Panc1 (cell line): ENCODE data around the gene ANKRD40. TPM values are rescaled to one million over a fixed set of nuclear protein-coding genes. Genes with fewer than 3 reads are reported as not detected.

Experiments
- ATAC-seq: fragments of 200-7000 bp; cut with Tn5 transposase; 2 replicates; pipeline ENCODE4 v1.9.1; 2020; ENCODE audit warnings: mild to moderate bottlenecking, moderate library complexity
- BruUV-seq: library from RNA; stranded (reverse); fragments of 400-500 nt; replicated peaks from 2 replicates; lab custom pipeline; 2021; lab: Mats Ljungman, UMichigan
- CTCF ChIA-PET: fragments of 300-600 bp; sonication (Branson Sonifier 250); formaldehyde crosslinking; loops from one replicate; lab custom pipeline; 2022; ENCODE audit warnings: antibody characterized with exemption; lab: Charles Lee
- POLR2A ChIA-PET: fragments of 300-600 bp; sonication (Branson Sonifier 250); formaldehyde crosslinking; loops from one replicate; lab custom pipeline; 2022; ENCODE audit warnings: antibody characterized with exemption; lab: Charles Lee
- DNase-seq: peaks from one replicate; pipeline ENCODE4 v3.0.0-alpha.2; 2010; ENCODE audit warnings: low read depth, low spot score
- H3K27ac ChIP-seq: 2 replicates; pipeline ENCODE4 v1.5.1; 2011; ENCODE audit warnings: mild to moderate bottlenecking, low read length, inconsistent platforms
- H3K27me3 ChIP-seq: fragments of 200-500 bp; sonication (Bioruptor generic); 2 replicates; pipeline ENCODE4 v1.6.0; 2014; ENCODE audit warnings: low read length, inconsistent platforms; ENCODE audit not compliant: control insufficient read depth, insufficient read depth
- H3K36me3 ChIP-seq: fragments of 200-500 bp; sonication (Bioruptor generic); 2 replicates; pipeline ENCODE4 v1.5.1; 2014; ENCODE audit warnings: inconsistent platforms, mild to moderate bottlenecking, low read length, moderate library complexity; ENCODE audit not compliant: control insufficient read depth, insufficient read depth
- H3K4me1 ChIP-seq: 2 replicates; pipeline ENCODE4 v1.5.1; 2011; ENCODE audit warnings: inconsistent platforms, mild to moderate bottlenecking, low read length, moderate library complexity; ENCODE audit not compliant: control insufficient read depth, insufficient read depth
- H3K4me3 ChIP-seq, 2 experiments: 2 replicates each; pipeline ENCODE4 v1.5.1; 2011 to 2012; ENCODE audit warnings: low read depth in 2 of 2, low read length in 2 of 2, mild to moderate bottlenecking in 2 of 2, inconsistent platforms in 1 of 2, moderate library complexity in 1 of 2
- H3K9me3 ChIP-seq: fragments of 200-500 bp; sonication (Bioruptor generic); 2 replicates; pipeline ENCODE4 v1.5.1; 2014; ENCODE audit warnings: low read depth, mild to moderate bottlenecking, inconsistent platforms, low read length, moderate library complexity; ENCODE audit not compliant: control insufficient read depth, insufficient read depth
- POLR2AphosphoS5 ChIP-seq: IDR thresholded peaks from 2 replicates; pipeline ENCODE4 v1.6.1; 2012; ENCODE audit warnings: mild to moderate bottlenecking, low read depth, low read length, moderate library complexity
- SIN3A ChIP-seq: IDR thresholded peaks from 2 replicates; pipeline ENCODE4 v1.6.1; 2012; ENCODE audit warnings: low read depth, mild to moderate bottlenecking, low read length, moderate library complexity, borderline replicate concordance; ENCODE audit not compliant: insufficient read depth
- TCF7L2 ChIP-seq: IDR thresholded peaks from 2 replicates; pipeline ENCODE4 v1.6.1; 2011; ENCODE audit warnings: mild to moderate bottlenecking, low read depth, low read length, inconsistent platforms
- in situ Hi-C: cut with HindIII; loops from 2 replicates; pipeline ENCODE4 v1.10.0; 2016; ENCODE audit warnings: low sequenced_read_pairs, low pct_unique_long_range_greater_than_20kb
- intact Hi-C: fragments of 100-400 bp; cut with micrococcal nuclease; formaldehyde crosslinking; loops from one replicate; pipeline ENCODE4 v1.10.0; 2022; ENCODE audit not compliant: unreplicated experiment
- total RNA-seq: library from RNA; stranded (reverse); gene quantifications from one replicate; pipeline ENCODE4 v1.2.1, GENCODE V29; 2021; ENCODE audit not compliant: unreplicated experiment
- TF ChIP-seq, protein P1 (sequence below), 2 experiments: IDR thresholded peaks; 2 replicates each; pipeline ENCODE4 v1.6.1; 2011 to 2012; ENCODE audit warnings: low read depth in 2 of 2, control low read depth in 1 of 2, low read length in 1 of 2, mild to moderate bottlenecking in 1 of 2, moderate library complexity in 1 of 2; ENCODE audit not compliant: insufficient read depth in 1 of 2
- TF ChIP-seq, protein P2 (sequence below): fragments of 450-650 bp; IDR thresholded peaks from 2 replicates; pipeline ENCODE4 v1.5.1; 2017; ENCODE audit warnings: mild to moderate bottlenecking

Gene ANKRD40
- total RNA-seq, 1 experiment from 2014 or later: 57.2 TPM

DNA sequence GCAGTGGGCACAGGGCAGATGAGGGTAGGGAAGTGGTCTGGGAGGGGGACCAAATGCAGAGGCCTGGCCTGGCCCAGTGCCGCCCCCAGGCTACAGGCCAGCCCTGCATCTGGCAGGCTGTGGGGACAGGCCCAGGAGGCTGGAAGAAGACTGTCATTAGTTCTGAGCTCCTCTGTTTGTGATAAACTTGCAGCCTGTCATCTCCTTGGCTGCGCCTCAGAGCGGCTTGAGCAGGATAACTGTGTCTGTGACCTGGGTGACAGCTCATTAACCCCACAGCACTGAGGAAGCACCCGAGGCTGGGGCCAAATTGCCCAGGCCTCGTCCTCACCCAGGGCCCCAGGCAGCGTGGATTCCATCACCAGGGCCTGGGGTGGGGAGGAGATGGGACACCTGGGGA is 49.1 kb downstream of the ANKRD40 start:
- peaks cover 58% of the 10 kb centered on the region for H3K4me1 ChIP-seq
- POLR2A ChIA-PET: no interaction called here

DNA sequence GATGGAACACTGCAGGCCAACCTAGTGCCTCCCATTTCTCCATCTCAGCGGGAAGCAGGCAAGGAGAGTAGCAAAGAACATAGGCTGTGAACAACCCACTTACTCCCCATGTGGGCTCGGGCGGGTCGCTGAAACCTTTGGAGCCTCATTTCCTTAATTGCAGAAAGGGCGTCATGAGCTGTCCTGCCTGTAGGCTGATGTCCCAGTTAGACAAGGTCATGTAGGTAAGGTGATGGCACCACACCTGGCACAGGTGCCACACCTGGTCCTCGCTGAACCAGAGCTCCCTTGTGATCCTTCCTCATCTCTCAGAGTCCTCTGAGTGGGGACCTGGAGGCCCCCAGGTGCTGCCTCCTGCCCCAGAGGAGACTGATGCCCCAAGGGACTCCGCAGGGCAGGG is 50.1 kb downstream of the ANKRD40 start:
- CTCF ChIA-PET: no interaction called here
- peaks cover 53% of the 10 kb centered on the region for H3K4me1 ChIP-seq

More for the DNA sequence above, 49.1 kb downstream of the ANKRD40 start:
- H3K9me3 ChIP-seq: no peaks in the 10 kb centered on the region
- CTCF ChIA-PET: no interaction called here
- peak overlapping the region; percentile 85 for H3K27ac ChIP-seq
- intact Hi-C loops (no loop called here), in situ Hi-C loops (no loop called here)
- DNase-seq (no peak), ATAC-seq (peak; percentile 23; the same call in 1 of the 2 replicates)
- no peaks in the 10 kb centered on the region for H3K36me3 ChIP-seq
- BruUV-seq: no TSS peak
- H3K4me3 ChIP-seq: no peak overlapping the region
- TF ChIP-seq, protein P1, sequence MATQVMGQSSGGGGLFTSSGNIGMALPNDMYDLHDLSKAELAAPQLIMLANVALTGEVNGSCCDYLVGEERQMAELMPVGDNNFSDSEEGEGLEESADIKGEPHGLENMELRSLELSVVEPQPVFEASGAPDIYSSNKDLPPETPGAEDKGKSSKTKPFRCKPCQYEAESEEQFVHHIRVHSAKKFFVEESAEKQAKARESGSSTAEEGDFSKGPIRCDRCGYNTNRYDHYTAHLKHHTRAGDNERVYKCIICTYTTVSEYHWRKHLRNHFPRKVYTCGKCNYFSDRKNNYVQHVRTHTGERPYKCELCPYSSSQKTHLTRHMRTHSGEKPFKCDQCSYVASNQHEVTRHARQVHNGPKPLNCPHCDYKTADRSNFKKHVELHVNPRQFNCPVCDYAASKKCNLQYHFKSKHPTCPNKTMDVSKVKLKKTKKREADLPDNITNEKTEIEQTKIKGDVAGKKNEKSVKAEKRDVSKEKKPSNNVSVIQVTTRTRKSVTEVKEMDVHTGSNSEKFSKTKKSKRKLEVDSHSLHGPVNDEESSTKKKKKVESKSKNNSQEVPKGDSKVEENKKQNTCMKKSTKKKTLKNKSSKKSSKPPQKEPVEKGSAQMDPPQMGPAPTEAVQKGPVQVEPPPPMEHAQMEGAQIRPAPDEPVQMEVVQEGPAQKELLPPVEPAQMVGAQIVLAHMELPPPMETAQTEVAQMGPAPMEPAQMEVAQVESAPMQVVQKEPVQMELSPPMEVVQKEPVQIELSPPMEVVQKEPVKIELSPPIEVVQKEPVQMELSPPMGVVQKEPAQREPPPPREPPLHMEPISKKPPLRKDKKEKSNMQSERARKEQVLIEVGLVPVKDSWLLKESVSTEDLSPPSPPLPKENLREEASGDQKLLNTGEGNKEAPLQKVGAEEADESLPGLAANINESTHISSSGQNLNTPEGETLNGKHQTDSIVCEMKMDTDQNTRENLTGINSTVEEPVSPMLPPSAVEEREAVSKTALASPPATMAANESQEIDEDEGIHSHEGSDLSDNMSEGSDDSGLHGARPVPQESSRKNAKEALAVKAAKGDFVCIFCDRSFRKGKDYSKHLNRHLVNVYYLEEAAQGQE (IDR thresholded peaks at IDR 0.05; ENCODE audit: insufficient read depth in 1 of 2, low read depth in 2 of 2, low read length in 1 of 2): no peak
- no peaks in the 10 kb centered on the region for H3K27me3 ChIP-seq

More for the DNA sequence above, 50.1 kb downstream of the ANKRD40 start:
- no peaks in the 10 kb centered on the region; the same call in 1 of the 2 replicates for H3K9me3 ChIP-seq
- H3K27ac ChIP-seq: peak overlapping the region; percentile 85
- intact Hi-C loops (no loop called here), in situ Hi-C loops (no loop called here)
- BruUV-seq: no TSS peak
- H3K27me3 ChIP-seq: no peaks in the 10 kb centered on the region
- DNase-seq (no peak), ATAC-seq (no peak)
- no peaks in the 10 kb centered on the region for H3K36me3 ChIP-seq
- POLR2A ChIA-PET: no interaction called here
- TF ChIP-seq, protein P1 (IDR thresholded peaks at IDR 0.05; ENCODE audit: insufficient read depth in 1 of 2, low read depth in 2 of 2, low read length in 1 of 2): no peak
- TF ChIP-seq POLR2AphosphoS5 (no peak; the same call in 1 of the 2 replicates), TCF7L2 (no peak), SIN3A (no peak)
- TF ChIP-seq, protein P2, sequence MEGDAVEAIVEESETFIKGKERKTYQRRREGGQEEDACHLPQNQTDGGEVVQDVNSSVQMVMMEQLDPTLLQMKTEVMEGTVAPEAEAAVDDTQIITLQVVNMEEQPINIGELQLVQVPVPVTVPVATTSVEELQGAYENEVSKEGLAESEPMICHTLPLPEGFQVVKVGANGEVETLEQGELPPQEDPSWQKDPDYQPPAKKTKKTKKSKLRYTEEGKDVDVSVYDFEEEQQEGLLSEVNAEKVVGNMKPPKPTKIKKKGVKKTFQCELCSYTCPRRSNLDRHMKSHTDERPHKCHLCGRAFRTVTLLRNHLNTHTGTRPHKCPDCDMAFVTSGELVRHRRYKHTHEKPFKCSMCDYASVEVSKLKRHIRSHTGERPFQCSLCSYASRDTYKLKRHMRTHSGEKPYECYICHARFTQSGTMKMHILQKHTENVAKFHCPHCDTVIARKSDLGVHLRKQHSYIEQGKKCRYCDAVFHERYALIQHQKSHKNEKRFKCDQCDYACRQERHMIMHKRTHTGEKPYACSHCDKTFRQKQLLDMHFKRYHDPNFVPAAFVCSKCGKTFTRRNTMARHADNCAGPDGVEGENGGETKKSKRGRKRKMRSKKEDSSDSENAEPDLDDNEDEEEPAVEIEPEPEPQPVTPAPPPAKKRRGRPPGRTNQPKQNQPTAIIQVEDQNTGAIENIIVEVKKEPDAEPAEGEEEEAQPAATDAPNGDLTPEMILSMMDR: no peak
- H3K4me3 ChIP-seq: no peak overlapping the region
